PC-3 (cell line): ENCODE results near the gene PACS1. TPM values are rescaled to one million over a fixed set of nuclear protein-coding genes. Genes with fewer than 3 reads are reported as not detected.

Source experiments
- ATAC-seq: fragments of 200-7000 bp; cut with Tn5 transposase; 2 replicates; pipeline ENCODE4 v1.9.1; 2020; ENCODE audit warnings: mild to moderate bottlenecking, moderate library complexity
- BruUV-seq: library from RNA; stranded (reverse); fragments of 400-500 nt; replicated peaks from 2 replicates; lab custom pipeline; 2021; lab: Mats Ljungman, UMichigan
- CTCF ChIA-PET: fragments of 300-600 bp; sonication (Branson Sonifier 250); formaldehyde crosslinking; loops from one replicate; lab custom pipeline; 2022; ENCODE audit warnings: antibody characterized with exemption; lab: Charles Lee
- POLR2A ChIA-PET: fragments of 300-600 bp; sonication (Branson Sonifier 250); formaldehyde crosslinking; loops from one replicate; lab custom pipeline; 2022; ENCODE audit warnings: antibody characterized with exemption; ENCODE audit not compliant: unreplicated experiment; lab: Charles Lee
- DNase-seq: peaks from one replicate; pipeline ENCODE4 v3.0.0-alpha.2; 2015
- H2AFZ ChIP-seq: fragments of 300-600 bp; sonication (generic); 2 replicates; pipeline ENCODE4 v1.6.0; 2016; ENCODE audit warnings: antibody characterized with exemption, low read length
- H3F3A ChIP-seq: fragments of 300-600 bp; sonication (generic); one replicate; pipeline ENCODE4 v1.6.0; 2017; ENCODE audit warnings: antibody characterized with exemption, low read length, control low read depth, mild to moderate bottlenecking; ENCODE audit not compliant: unreplicated experiment
- H3K27ac ChIP-seq: fragments of 300-600 bp; sonication (generic); 2 replicates; pipeline ENCODE4 v1.5.1; 2016; ENCODE audit warnings: mild to moderate bottlenecking, low read length
- H3K27me3 ChIP-seq: fragments of 300-600 bp; sonication (generic); 2 replicates; pipeline ENCODE4 v1.6.1; 2016; ENCODE audit warnings: low read length, mixed read lengths
- H3K36me3 ChIP-seq: fragments of 300-600 bp; sonication (generic); 2 replicates; pipeline ENCODE4 v1.6.1; 2016; ENCODE audit warnings: low read depth, mixed run types, low read length, mixed read lengths
- H3K4me1 ChIP-seq: fragments of 300-600 bp; sonication (generic); 2 replicates; pipeline ENCODE4 v1.5.1; 2016; ENCODE audit warnings: low read length; ENCODE audit not compliant: insufficient read depth
- H3K4me2 ChIP-seq: fragments of 300-600 bp; sonication (generic); 2 replicates; pipeline ENCODE4 v1.6.0; 2016; ENCODE audit warnings: low read length
- H3K4me3 ChIP-seq: fragments of 300-600 bp; sonication (generic); 2 replicates; pipeline ENCODE4 v1.5.1; 2016; ENCODE audit warnings: mild to moderate bottlenecking, low read length, mixed read lengths
- H3K79me2 ChIP-seq: fragments of 300-600 bp; sonication (generic); 2 replicates; pipeline ENCODE4 v1.6.1; 2017; ENCODE audit warnings: low read length, mixed read lengths
- H3K9ac ChIP-seq: fragments of 300-600 bp; sonication (generic); 2 replicates; pipeline ENCODE4 v1.6.0; 2016; ENCODE audit warnings: mild to moderate bottlenecking, low read length
- H3K9me2 ChIP-seq: fragments of 300-600 bp; sonication (generic); replicated peaks from 2 replicates; pipeline ENCODE4 v1.6.1; 2016; ENCODE audit warnings: mixed run types, low read length, mixed read lengths
- H3K9me3 ChIP-seq: fragments of 300-600 bp; sonication (generic); 2 replicates; pipeline ENCODE4 v1.6.1; 2016; ENCODE audit warnings: low read length, mixed read lengths
- H4K20me1 ChIP-seq: fragments of 300-600 bp; sonication (generic); 2 replicates; pipeline ENCODE4 v1.6.1; 2016; ENCODE audit warnings: low read length, mixed read lengths
- CTCF ChIP-seq: fragments of 300-600 bp; sonication (generic); conservative IDR thresholded peaks from 2 replicates; pipeline ENCODE4 v1.5.1; 2017; ENCODE audit warnings: antibody characterized with exemption, low read depth, mild to moderate bottlenecking, low read length
- EZH2 ChIP-seq: fragments of 300-600 bp; sonication (generic); IDR thresholded peaks from one replicate; pipeline ENCODE4 v1.6.1; 2017; ENCODE audit warnings: antibody characterized with exemption, mild to moderate bottlenecking, low read length; ENCODE audit not compliant: unreplicated experiment
- EZH2phosphoT487 ChIP-seq: fragments of 300-600 bp; sonication (generic); IDR thresholded peaks from 2 replicates; pipeline ENCODE4 v1.6.1; 2018; ENCODE audit warnings: mild to moderate bottlenecking, antibody characterized with exemption, low read length, borderline replicate concordance
- intact Hi-C: fragments of 100-400 bp; cut with micrococcal nuclease; formaldehyde crosslinking; loops from 2 replicates; pipeline ENCODE4 v1.9.0; 2023
- total RNA-seq: library from RNA; depleted of rRNA; stranded (reverse); fragments of >200 nt; gene quantifications from 2 replicates; pipeline ENCODE4 v1.2.3, GENCODE V29; 2014

The PACS1 gene
- total RNA-seq, 1 experiment from 2014 or later: 28.7 TPM

DNA sequence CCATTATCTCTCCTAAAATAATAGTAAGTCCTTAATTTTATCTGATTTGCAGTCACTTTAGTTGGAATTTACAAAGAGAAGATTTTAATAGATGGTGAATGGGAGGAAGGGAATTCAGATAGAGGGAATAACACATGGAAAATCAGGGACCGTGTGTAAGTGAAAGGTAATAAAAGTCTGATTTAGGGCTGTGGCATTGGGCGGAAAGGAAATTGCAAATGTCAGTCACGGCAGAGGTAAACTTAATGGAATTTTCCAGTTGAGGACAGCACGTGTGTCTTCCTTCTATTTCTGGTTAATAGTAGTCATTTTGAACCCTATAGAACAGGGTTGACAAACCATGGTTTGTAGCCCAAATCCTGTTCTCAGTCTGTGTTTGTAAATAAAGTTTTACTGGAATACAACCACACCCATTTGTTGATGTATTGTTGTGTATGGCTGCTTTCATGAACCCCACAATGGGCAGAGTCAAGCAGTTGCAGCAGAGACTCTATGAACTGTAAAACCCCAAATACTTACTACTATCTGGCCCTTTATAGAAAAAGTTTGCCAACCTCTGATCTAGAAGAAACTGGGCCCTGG, 34.1 kb downstream of the PACS1 start:
- peaks cover 17% of the 10 kb centered on the region for H3K4me1 ChIP-seq

GRCh38 chr11:66106786-66107599, 36.9 kb downstream of the PACS1 start:
- intact Hi-C loops: no loop called here
- H3K36me3 ChIP-seq: no peaks in the 10 kb centered on the region
- peaks cover 62% of the 10 kb centered on the region for H3K79me2 ChIP-seq
- H3K4me3 ChIP-seq: no peak overlapping the region
- POLR2A ChIA-PET: no interaction called here
- ATAC-seq (peak; percentile 39), DNase-seq (peak; percentile 62)
- H2AFZ ChIP-seq: no peak overlapping the region
- no peaks in the 10 kb centered on the region for H3K27me3 ChIP-seq
- H3K27ac ChIP-seq: peak overlapping the region; percentile 32
- TF ChIP-seq EZH2 (no peak), CTCF (no peak), EZH2phosphoT487 (no peak)
- CTCF ChIA-PET: no interaction called here
- no peaks in the 10 kb centered on the region for H3K9me2 ChIP-seq
- peaks cover 36% of the 10 kb centered on the region for H3K4me1 ChIP-seq
- BruUV-seq: no TSS peak
- H3K9me3 ChIP-seq: no peaks in the 10 kb centered on the region
- H3K4me2 ChIP-seq: peak overlapping the region; percentile 27
- no peak overlapping the region for H3K9ac ChIP-seq
- no peaks in the 10 kb centered on the region for H3F3A ChIP-seq
- H4K20me1 ChIP-seq: no peaks in the 10 kb centered on the region

More for the DNA sequence above, 34.1 kb downstream of the PACS1 start:
- no peaks in the 10 kb centered on the region for H3K27me3 ChIP-seq
- no peaks in the 10 kb centered on the region for H3K9me2 ChIP-seq
- H3K9ac ChIP-seq: no peak overlapping the region
- no peaks in the 10 kb centered on the region for H3F3A ChIP-seq
- H3K27ac ChIP-seq: no peak overlapping the region
- H3K79me2 ChIP-seq: peaks cover 44% of the 10 kb centered on the region
- CTCF ChIA-PET: no interaction called here
- no TSS peak for BruUV-seq
- DNase-seq (no peak), ATAC-seq (no peak)
- intact Hi-C loops: no loop called here
- H3K9me3 ChIP-seq: no peaks in the 10 kb centered on the region
- POLR2A ChIA-PET: no interaction called here
- no peaks in the 10 kb centered on the region for H3K36me3 ChIP-seq
- H3K4me3 ChIP-seq: no peak overlapping the region
- H3K4me2 ChIP-seq: no peak overlapping the region
- no peak overlapping the region for H2AFZ ChIP-seq
- TF ChIP-seq EZH2 (no peak), CTCF (no peak), EZH2phosphoT487 (no peak)
- no peaks in the 10 kb centered on the region for H4K20me1 ChIP-seq
